Subcutaneous adipose tissue (tissue), 4 donors: ENCODE data around the gene KCNK15. TPM values are rescaled to one million over a fixed set of nuclear protein-coding genes. Genes with fewer than 3 reads are reported as not detected.

Experiments
- CTCF ChIP-seq: fragments of 450-650 bp; IDR thresholded peaks from one replicate; pipeline ENCODE4 v1.5.1; 2016; ENCODE audit warnings: low read depth, mild to moderate bottlenecking, control low read depth, antibody characterized with exemption, moderate library complexity
- total RNA-seq, 4 donors: library from RNA; depleted of rRNA; stranded (reverse); fragments of >200 nt; gene quantifications; one replicate each; pipeline ENCODE4 v1.1.0, GENCODE V29; 2016

The KCNK15 gene
- total RNA-seq, 4 donors from 2014 or later = 1.3 to 4.5 (median 2.6) TPM

DNA sequence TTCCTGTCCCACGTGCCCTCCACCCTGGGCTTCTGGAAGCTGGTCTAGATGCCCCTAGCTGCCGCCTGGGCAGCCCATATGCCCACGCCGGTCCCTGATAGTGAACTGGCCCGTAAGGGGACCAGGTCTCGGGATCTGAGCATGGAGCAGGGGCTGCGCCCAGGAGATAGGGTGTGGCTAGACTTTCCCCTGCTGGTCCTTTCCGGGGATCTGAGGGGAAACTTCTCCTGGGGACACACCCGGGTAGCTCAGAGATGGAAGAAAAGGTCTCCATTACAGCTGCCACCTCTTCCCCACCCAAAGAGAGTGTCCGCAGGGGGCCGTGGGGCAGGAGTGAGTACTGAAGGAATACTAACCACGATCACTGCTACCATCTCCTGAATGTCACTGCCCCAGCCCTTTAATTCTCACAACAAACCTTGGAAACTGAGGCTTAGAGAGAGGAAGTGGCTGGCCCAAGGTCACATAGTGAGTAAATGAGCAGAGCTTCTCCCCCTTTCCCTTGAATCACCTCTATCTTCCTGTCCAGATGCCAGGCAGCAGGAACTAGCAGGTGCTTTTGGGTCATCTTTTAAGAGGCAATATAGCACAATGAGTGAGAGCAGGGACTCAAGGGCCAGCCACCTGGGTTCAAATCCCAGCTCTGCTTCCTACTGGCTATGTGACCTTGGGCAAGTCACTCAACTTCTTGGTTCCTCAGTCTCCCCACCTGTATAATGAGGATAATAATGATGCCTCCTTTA is 42.3 kb upstream of the KCNK15 start:
- no peak for TF ChIP-seq CTCF

DNA sequence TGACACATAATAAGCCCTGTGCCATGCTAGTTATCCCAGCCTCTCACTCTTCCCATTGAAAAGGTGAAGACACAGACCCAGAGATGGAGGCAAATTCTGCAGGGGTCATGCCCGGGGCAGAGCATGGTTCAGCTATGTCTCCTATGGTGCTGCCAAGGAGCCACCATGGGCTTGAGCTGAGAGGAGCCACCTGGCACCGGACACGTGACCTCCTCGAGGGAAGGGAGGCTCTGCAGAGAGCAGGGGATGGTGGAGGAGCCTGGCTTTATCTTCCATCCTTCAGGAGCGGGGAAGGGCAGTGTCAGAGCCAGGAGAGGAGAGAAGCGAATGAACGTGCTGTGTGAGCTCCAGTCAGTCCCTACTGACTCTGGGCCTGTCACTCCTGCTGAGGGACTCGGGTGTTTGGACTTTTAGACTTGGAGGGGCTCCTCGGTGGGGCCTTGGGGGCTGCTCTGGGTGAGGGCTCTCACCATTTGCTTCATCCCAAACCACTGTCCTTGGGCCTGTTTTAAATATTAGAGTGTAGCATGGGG is 41.6 kb upstream of the KCNK15 start:
- TF ChIP-seq CTCF = no peak

DNA sequence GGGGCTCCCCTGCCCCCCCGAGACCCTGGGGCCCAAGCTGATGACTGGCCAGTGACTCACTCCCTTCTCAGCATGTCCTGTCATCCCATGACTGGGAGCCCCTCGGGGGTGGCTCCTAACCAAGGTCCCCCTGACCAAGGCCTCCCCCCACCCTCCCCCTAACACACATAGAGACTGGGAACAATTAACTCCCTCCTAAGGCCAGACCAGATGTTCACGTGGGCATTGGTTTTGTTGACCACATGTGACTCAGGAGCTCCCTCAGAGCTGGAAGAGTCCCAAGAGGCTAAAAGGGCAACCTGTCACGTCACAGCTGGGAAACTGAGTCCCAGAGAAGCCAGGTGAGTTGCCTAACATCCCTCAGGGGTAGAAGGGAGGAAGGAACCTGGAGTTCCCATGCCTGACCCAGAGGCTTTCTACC is 41.1 kb upstream of the KCNK15 start:
- no peak for TF ChIP-seq CTCF

DNA sequence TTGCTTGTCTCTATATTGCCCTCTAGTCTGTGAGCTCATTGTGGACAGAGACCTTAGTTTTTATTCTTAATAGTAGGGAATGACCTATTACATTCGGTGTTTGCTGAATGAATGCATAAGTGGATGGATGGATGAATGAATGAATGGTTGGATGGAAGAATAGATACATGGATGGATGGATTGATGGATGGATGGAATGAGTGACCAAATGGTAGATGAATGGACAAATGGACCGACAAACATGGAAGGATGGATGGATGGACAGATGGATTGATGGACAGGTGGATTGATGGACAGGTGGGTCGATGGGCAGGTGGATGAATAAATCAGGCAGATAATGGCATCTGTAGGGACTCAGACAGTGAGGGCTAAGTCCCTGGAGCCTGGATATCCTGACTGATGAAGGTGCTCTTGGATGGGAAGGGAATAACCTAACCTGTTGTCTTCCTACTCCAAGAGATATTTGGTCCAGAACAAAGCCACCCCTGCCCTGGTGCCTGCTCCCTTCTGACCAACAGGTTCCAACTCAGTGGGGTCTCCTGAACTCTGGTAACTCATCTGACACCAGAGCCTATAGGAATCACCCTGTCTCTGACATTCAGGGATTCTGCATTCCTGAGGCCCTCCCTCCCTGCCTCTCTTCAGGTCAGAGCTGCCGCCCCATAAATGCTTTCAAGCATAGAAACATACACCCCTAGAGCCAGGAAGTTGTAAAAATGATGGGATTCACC is 40.1 kb upstream of the KCNK15 start:
- TF ChIP-seq CTCF = no peak

- no peak for TF ChIP-seq CTCF
Observed at GRCh38 chr20:44706301-44707017, 39.2 kb upstream of the KCNK15 start.

- TF ChIP-seq CTCF = no peak
Observed at GRCh38 chr20:44707018-44707579, 38.6 kb upstream of the KCNK15 start.
